NCI-H187 (cell line): Measurements from ENCODE around the gene MCOLN1.
"Not testable (repeated sequence)": the region's sequence is repeated elsewhere in the genome, so short reads cannot be mapped to it uniquely, and the experiment has no call there.

Experiments used
- DNase-seq, 2 experiments: peaks; one replicate each; lab custom pipeline; 2025; lab: John Stamatoyannopoulos, UW

The MCOLN1 gene

DNA sequence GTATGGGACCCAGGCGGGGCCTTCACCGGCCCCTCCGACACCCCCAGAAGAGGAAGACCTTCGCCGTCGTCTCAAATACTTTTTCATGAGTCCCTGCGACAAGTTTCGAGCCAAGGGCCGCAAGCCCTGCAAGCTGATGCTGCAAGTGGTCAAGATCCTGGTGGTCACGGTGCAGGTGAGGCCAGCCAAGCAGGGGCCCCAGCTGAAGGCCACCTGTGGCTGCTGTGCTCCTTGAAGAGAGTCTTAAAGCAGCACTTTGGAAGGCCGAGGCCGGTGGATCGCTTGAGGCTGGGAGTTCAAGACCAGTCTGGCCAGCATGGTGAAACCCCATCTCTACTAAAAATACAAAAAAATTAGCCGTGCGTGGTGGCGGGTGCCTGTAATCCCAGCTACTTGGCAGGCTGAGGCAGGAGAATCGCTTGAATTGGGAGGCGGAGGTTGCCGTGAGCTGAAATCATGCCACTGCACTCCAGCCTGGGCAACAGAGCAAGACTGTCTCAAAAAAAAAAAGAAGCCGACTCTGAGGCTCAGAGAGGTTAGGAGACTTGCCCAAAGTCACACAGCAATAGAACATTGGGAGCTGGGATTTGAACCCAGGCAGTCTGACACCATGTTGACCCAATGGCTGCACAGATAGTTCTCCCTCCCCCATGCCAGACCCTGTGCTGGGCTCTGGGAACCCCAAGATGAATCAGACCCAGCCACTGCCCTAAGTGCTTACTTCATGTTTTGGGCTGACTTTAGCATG is 2.7 kb downstream of the MCOLN1 start:
- no peak for DNase-seq

DNA sequence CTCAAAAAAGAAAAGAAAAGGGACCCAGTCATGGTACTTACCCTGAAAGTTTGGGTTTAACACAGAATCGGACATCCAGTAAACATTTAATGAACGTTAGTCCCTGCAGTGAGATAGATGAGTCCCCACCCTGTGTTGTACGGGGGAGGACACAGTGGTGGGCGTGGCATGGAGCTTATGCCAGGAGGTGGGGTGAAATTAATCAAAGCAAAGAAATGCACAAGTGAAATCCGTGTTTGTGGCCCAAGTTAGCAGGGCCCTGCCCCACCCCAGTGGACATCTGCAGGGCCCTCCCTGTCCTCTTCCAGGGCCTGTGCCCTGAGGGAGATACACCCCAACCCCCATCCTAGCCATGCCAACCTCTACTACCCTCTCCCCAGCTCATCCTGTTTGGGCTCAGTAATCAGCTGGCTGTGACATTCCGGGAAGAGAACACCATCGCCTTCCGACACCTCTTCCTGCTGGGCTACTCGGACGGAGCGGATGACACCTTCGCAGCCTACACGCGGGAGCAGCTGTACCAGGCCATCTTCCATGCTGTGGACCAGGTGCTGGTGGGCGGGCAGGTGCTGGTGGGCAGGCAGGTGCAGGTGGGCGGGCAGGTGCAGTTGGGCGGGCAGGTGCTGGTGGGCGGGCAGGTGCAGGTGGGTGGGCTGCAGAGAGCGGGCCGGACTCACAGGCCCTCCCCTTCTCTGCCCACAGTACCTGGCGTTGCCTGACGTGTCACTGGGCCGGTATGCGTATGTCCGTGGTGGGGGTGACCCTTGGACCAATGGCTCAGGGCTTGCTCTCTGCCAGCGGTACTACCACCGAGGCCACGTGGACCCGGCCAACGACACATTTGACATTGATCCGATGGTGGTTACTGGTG is 3.9 kb downstream of the MCOLN1 start:
- DNase-seq = no peak

DNA sequence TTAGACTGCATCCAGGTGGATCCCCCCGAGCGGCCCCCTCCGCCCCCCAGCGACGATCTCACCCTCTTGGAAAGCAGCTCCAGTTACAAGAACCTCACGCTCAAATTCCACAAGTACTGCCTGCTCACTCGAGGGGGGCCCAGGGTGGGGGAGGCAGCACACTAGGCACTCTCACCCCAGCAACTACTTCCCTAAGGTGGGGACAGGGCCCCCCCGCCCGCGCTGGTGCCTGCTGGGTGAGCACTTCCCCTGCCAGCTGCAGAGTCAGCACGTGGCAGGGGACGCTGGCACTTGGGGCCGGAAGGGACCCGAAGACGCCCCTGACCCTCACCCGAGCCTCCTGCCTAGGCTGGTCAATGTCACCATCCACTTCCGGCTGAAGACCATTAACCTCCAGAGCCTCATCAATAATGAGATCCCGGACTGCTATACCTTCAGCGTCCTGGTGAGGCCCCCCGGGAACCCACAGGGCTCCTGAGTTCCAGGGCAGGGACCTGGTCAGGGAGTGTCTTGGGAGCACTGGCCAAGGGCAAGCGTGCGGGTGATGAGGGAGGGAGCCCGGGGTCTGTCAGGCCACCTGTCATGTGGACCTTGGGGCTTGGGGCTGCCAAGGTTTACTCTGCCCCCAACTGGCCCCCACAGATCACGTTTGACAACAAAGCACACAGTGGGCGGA is 5.2 kb downstream of the MCOLN1 start:
- DNase-seq = no peak

DNA sequence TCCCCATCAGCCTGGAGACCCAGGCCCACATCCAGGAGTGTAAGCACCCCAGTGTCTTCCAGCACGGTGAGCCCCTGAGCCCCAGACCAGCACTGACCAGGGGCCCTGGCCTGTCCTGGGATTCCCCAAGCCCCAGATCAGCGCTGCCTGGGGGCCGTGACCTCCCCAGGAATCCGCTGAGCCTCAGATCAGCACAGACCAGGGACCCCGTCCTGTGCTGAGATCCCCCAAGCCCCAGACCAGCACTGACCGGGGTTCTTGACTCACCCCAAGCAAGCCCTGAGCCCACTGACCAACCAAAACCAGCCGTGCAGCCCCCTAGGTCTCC is 5.7 kb downstream of the MCOLN1 start:
- DNase-seq = no peak

DNA sequence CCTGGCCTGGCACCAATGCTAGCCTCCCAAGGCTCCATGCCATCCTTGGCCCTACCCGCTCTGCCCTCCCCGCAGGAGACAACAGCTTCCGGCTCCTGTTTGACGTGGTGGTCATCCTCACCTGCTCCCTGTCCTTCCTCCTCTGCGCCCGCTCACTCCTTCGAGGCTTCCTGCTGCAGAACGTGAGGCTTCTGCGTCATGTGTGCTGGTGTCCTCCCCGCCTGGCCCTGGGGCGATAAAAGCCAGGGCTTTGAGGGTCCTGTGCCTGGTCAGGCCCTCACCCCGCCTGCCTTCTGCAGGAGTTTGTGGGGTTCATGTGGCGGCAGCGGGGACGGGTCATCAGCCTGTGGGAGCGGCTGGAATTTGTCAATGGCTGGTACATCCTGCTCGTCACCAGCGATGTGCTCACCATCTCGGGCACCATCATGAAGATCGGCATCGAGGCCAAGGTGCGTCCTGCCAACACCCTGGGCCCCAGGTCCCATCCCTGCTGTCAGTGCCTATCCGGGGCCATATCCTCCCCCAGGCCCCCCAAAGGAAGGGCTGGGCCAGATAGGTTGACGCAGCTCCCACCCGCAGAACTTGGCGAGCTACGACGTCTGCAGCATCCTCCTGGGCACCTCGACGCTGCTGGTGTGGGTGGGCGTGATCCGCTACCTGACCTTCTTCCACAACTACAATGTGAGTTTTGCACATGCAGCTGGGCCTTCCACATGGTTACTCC is 6.3 kb downstream of the MCOLN1 start:
- DNase-seq = no peak

DNA sequence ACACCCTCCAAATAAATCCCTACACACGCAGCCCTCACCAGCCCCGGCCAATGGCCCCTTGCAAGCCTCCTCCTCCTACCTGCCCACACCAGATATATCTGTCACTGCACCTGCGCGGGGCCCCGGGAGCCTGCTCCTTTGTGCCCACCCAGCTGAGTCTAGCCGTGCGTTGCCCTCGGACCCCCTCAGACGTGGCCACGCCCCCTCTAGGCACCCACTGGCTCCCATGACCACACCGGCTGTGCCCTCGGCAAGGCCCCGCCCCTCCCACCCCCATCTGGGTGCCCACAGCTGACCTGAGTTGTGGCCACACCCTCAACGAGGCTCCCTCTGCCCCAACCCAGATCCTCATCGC is 6.8 kb downstream of the MCOLN1 start:
- no peak for DNase-seq

DNA sequence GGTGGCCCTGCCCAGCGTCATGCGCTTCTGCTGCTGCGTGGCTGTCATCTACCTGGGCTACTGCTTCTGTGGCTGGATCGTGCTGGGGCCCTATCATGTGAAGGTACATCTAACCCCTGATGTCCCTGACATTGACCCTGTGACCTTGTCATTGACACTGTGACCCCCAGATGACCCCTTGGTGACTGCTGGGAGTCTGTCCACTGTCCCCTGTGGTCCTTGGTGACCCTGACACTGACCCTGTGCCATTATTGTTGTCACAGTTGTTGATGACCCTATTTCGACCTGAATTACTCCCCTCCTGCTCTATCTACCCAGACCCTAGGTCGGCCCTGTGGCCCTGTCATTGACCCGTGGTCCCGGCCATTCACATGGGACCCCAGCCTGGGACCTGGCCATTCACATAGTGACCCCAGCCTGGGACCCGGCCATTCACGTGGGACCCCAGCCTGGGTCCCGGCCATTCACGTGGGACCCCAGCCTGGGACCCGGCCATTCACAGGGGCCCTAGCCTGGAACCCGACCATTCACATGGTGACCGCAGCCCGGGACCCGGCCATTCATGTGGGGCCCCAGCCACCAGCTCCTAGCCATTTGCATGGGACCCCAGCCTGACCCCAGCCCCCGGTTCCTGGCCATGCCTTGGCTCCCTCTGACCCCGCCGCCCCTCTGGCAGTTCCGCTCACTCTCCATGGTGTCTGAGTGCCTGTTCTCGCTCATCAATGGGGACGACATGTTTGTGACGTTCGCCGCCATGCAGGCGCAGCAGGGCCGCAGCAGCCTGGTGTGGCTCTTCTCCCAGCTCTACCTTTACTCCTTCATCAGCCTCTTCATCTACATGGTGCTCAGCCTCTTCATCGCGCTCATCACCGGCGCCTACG is 7.4 kb downstream of the MCOLN1 start:
- no peak for DNase-seq

DNA sequence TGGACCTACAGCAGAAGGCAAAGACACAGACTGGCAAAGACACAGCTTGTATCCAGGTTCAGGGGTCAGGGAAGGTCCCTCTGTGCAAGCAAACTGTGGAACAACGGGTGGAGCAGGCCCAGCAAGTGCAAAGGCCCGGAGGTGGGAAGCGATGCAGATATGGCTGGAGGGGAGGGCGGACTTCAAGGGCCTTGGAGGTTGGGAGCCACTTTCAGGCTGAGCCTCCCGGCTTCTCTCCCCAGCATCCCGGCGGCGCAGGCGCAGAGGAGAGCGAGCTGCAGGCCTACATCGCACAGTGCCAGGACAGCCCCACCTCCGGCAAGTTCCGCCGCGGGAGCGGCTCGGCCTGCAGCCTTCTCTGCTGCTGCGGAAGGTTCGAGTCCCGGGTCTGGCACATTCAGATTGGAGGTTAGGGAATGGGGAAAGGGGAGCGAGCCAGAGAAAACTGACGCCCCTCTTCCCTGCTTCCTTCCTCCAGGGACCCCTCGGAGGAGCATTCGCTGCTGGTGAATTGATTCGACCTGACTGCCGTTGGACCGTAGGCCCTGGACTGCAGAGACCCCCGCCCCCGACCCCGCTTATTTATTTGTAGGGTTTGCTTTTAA is 11.0 kb downstream of the MCOLN1 start:
- DNase-seq = no peak

DNA sequence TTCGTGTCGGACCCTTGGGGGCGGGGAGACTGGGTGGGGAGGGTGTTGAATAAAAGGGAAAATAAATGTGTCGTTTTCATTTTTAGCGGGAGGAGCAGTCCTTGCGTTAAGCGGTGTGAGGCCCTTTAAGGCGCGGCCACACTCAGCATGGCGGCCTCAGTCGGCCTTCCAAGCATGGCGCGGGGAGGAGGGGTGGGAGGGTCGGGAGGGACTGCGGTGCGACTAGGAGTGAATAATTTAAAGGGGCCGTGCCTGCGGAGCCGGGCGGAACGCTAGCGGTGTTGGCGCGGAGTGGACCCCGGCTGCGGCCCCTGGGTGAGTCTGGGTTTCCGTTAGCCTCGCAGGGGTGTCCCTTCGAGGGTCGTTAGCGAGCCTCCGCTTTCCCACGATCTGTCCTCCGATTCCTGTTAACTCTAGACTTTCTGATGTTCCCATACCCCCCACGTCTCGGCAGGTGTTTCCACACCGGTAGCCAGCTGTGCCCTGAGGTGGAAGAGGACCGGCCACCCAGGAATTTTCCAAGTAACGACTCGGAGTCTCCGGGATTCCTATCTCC is 11.6 kb downstream of the MCOLN1 start:
- DNase-seq = peak; percentile 5 to 62

DNA sequence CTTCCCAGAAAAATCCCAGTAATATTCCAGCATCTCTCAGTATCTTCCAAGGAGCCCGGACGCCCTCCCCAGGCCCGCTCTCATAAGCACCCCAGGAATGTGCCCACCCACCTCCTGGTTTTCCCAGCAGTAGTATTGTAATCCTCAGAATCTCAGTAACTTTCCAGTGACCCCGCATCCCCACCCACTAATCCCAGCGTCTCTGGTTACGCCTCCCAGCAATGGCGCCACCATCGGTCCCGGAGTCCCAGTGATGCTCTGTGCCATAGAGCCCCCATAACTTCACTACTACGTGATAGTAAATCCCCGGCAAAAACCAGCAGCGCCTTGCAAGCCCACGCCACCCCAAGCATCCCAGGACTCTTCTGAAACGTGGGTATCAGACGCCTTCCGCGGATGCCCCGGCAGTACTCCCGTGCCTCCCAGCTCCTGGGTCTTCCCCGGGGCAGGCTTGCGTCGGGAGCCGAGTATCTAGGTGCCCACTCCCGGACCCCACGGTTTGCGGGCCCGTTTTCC is 12.2 kb downstream of the MCOLN1 start:
- no peak for DNase-seq

DNA sequence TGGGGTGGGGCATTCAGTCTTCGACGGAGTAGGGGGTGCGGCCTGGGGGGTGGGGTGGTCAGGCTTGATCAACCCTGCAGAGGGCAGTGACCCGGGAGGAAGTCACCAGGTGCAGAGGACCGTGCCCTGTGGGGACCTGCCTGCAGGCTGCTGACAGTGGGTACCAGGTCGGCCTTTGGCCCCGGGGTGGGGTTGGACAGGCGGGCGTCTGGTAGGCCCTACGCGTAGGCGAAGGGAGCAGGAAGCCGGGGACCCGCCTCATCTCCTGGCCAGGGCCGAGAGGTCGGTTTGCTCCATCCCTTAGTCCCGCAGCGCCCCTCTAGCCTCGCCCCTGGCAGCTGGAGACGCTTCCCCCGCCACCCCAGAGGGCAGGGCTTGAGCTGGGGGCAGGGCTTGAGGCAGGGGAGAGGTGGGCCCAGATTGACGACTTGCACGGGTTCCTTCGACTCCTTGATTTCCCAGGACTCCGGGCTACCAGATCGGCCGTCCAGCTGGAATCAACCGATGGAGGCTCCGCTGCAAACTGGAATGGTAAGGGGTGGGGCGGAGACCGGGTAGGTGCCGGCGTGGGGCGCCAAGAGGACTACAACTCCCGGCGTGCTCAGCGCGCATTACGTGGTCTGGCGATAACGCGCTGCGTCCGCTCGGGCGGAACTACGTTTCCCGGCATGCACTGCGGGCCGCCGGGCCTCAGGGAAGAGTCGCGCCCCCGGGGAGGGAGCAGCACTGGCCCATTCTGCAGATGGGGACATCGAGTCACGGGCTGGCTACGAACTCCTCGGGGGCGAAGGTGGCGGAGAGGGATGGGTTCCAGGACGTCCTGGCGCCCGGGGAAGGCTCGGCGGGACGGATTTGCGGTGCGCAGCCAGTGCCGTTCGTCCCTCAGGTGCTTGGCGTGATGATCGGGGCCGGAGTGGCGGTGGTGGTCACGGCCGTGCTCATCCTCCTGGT is 12.9 kb downstream of the MCOLN1 start, which contains the start of gene PNPLA6:
Gene PNPLA6, plus strand, starts transcription at position 671 of the 951 bp plus-strand sequence. Its CDS starts 72 bp downstream, at position 743.
- DNase-seq = peak; percentile 45 to 70

DNA sequence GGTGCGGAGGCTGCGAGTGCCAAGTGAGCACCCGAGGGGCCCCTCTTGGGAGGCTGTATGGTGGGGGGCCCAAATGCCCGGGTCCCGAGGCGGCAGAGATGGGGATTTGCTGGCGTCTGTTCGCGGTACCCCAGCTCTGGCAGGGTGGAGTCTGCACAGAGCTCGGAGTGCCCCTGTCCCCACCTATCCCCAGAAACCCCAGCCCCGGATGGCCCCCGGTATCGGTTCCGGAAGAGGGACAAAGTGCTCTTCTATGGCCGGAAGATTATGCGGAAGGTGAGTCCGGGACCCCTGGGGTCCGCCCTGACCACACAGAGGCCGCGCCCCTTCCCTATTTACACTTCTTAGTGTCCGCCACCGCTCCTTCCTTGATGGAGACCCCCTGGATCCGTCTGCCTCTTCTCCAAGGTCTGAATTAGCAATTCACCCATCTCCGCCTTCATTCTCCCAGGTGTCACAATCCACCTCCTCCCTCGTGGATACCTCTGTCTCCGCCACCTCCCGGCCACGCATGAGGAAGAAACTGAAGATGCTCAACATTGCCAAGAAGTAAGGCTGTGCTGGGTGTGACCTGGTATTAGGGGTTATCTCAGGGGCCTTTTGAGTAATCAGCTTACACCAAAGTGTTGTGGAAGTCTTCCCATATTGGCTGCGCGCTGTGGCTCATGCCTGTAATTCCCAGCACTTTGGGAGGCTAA is 13.7 kb downstream of the MCOLN1 start:
- no peak for DNase-seq

DNA sequence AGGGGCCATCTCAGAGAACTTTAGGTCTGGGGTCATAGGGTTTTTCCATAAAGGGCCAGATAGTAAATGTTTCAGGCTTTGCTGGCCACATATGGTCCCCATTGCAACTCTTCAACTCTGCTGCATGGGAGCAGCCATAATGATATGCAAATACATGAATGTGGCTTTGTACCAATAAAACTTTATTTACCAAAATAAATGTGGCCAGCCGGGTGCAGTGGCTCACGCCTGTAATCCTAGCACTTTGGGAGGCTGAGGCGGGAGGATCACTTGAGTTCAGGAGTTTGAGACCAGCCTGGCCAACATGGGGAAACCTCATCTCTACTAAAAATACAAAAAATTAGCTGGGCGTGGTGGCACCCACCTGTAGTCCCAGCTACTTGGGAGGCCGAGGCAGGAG is 16.6 kb downstream of the MCOLN1 start:
- DNase-seq = not testable (repeated sequence)

DNA sequence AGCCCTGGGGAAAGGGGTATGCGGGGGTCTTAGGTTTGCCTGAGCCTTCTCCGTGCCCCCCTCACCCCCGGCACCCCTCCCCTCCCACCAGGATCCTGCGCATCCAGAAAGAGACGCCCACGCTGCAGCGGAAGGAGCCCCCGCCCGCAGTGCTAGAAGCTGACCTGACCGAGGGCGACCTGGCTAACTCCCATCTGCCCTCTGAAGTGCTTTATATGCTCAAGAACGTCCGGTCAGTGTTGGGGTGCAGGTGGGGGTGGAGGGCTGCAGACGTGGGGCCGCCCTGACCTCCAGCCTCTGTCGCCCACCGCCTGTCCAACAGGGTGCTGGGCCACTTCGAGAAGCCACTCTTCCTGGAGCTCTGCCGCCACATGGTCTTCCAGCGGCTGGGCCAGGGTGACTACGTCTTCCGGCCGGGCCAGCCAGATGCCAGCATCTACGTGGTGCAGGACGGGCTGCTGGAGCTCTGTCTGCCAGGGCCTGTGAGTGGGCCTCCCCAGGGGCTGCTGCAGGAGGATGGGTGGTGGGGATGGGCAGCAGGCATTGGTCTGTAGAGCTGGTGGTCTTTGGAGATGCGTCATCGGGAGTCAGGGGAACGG is 17.5 kb downstream of the MCOLN1 start:
- no peak for DNase-seq

DNA sequence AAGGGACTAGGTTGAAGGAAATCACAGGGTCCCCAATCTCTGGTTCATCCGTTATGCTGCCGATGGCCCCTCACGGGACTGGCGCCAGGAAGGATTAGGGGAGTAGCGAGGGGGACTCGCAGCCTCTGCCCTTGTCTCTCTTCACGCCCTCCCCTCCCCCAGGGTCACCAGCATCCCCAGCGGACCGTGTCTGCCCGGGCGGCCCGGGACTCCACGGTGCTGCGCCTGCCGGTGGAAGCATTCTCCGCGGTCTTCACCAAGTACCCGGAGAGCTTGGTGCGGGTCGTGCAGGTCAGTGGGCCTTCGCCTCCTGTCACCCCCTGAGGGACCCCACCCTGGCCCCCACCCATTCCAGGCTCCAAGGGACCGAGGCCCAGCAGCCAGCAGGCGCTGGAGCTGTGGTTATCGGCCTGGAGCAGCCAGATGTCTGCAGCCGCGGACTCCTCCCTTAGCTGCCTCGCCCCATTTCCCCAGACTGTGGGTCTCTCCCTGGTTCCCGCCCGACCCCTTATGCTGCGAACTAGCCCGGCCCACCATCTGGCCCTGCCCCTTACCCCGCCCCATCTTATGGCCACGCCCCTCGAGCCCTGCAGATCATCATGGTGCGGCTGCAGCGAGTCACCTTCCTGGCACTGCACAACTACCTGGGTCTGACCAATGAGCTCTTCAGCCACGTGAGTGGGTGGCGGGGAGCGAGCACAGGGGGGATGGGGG is 18.5 kb downstream of the MCOLN1 start:
- no peak for DNase-seq

DNA sequence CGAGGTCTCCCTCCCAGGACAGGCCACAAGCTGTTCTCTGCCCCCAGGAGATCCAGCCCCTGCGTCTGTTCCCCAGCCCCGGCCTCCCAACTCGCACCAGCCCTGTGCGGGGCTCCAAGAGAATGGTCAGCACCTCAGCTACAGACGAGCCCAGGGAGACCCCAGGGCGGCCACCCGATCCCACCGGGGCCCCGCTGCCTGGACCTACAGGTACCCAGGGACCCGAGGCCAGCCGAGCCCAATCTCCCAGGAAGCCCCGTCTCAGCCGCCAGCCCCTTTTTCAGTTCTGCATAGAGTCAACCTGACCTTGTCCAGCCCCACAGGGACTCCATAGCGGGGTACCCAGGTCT is 19.0 kb downstream of the MCOLN1 start:
- DNase-seq = no peak

DNA sequence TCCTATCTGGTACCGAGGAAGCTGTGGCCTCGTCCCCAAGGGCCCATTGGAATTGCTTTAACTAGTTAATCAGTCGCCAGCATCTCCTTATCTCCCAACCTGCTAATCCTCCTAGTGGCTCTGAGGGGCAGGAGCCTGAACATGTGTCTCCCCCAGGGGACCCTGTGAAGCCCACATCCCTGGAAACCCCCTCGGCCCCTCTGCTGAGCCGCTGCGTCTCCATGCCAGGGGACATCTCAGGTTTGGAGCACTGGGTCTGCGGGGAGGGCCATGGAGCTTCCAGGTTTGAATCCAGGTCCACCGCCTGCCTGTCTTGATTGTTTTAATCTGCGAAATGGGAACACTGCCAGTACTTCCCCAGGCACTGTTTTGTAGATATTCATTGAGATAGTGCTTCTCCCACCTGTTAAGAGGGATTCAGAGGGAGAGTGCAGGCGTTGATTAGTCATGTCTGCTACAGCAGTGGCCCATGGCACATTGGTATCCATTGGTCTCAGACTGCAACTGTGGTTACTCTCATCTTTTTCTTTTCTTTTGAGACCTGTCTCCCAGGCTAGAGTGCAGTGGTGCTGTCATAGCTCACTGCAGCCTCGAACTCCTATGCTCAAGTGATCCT is 19.5 kb downstream of the MCOLN1 start:
- DNase-seq = no peak
